GM20431 (cell line): Measurements from ENCODE around the gene DPEP3.

Experiments
- in situ Hi-C: fragments of 300-500 bp; cut with MseI, MboI; formaldehyde crosslinking; loops from one replicate; pipeline ENCODE4 v1.15.0; 2020; ENCODE audit warnings: low sequenced_read_pairs; ENCODE audit not compliant: unreplicated experiment

Gene DPEP3

DNA sequence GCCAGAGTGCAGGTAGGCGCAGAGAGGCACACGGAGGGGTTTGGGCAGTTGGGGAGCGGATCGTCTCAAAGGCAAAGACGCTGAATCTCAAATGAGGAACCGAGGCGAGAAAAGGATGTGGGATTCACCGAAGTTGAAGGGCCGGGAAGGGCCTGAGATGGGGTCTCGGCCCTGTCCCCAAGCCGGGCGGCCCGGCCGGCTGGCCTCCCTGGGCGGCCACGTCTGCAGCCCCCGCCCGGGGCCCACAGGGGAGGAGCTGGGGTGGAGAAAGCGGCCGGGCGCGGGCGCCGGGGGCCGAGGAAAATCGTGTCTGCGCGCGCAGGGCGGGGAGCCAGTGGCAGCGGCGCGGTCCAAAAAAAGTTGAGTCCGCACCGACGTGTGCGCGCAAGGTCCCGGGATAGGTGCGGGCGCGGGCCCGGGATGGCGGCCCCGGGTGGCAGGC lies 12.3 kb downstream of the DPEP3 start:
- in situ Hi-C loops, result no loop called here

DNA sequence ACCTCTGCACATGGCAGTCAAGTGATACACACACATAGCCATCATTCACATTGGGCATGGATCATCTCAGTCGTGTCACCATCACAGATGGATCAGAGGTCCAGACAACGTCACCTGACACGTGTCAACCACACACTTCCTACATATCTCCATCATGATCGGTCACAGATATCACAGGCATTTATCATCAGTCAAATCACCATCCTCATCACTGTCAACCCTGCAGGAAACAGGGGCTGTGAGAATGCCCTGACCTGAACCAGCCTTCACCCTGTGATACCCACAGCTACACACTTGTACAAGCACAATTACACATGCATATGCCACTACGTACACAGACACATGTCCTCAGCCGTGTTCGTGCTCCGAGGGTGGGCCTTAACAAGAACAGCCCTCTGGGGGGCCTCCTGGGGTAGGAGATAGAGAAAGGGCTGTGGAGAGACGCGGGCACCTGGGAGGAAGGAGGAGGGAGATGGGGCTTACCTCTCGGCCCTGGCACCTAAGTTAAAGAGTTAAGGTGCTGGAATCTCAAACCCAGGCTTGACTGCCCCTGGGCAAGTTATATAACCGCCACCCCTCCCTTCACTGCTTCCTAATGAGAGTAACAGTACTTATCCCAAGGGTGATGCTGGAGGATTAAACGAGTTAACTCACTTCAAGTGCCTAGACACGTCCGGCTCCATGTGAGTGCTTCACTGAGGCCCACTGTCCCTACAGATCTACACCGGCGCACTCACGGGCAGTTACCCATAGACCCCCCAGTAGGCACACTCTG lies 12.9 kb downstream of the DPEP3 start:
- in situ Hi-C loops, result no loop called here

DNA sequence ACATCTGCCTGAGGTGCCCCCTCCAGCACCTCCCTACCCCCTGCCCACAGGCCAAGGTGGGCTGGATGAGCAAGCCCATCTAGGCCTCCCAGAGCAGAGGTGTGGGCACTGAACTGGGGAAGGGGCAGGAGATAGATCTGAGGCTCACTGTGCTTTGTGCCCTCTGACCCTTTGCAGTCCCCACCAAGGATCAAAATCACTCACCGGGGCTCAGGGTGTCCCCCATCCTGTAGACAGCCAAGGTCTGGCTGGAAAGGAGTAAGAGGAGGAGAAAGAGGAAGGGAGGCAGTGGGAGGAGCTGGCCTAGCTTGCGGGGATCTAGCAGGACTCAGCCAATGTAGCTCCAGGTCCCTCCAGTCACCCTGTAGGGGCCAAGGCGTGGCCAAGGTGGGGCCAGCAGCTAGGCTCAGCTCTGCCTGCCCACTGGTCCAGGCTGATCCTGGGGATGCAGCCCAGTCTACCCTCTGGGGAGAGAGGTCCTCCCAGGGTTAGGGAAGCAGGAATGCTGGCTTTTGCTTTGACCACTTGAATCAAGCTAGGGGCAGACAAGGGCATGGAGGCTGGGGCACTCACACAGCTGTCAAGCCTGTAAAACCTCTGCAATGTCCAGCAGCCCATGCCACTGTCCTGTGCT lies 13.6 kb downstream of the DPEP3 start:
- in situ Hi-C loops, result no loop called here

DNA sequence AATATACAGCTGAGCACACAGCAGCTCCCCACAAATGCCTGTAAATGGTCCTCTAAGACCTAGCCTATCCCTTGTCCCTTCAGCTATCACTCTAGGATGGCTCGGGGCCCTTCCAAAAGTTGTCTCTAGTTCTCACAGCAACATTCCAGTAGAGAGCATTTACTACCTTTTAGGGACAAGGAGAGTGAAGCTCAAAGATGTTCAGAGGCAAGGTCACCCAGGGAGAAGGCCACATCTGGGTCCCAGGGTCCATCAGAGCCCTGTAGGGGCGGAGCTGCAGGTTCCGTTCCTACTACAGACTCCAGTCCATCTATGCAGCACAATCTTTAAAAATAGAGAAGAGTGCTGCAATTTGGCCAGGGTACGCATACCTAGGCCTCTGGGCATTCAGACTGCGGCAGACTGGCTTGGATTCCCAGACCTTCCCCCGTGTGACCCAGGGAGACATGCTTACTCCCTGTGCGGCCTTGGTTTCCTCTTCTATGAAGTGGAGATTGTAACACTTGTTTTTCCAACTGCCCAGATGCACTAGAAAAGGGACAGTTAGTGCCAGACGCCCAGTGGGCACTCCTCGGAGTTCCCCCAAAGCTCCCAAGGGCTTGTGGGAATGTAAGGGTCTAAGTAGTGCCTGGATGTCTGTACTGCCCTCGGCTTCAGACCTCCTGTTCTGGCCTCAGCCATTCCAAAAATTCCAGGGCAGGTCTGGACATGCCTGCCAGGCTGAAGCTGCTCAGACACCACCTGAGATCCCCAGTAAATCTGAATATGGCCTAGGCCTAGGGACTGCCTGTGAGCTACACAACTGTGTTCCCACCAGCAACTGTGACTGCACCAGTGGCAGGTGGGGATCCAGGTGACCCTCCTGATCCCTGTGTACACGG lies 14.4 kb downstream of the DPEP3 start:
- in situ Hi-C loops, result no loop called here

DNA sequence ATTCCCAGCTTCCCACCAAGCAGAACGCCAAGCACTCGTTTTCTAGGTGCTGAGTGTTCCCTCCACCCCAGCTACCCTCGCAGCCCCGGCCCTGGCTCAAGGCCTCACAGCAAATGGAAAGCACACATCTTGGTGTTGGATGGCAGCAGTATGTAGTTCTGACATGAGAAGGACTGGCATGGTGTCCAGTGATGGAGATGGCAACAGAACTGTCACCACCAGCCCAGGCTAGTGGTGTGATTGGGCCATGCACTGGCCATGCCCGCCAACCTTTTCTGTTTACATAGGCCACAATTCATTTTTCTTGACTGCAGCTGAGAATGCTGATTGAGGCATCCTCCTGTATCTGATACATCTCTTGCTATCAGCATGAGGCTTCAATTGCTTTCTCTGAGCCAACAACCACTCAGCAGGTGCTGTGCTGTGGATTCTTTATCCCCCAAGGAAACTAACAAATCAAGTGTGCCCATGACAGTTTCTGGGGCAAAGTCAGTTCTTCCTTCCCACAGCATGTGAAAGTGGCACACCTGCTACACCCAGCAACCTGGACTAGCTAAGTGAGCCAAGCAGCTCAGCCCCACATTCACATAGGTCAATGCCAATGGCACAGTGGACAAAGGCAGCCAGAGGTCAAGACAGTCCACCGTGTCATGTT lies 15.7 kb downstream of the DPEP3 start:
- in situ Hi-C loops, result no loop called here

DNA sequence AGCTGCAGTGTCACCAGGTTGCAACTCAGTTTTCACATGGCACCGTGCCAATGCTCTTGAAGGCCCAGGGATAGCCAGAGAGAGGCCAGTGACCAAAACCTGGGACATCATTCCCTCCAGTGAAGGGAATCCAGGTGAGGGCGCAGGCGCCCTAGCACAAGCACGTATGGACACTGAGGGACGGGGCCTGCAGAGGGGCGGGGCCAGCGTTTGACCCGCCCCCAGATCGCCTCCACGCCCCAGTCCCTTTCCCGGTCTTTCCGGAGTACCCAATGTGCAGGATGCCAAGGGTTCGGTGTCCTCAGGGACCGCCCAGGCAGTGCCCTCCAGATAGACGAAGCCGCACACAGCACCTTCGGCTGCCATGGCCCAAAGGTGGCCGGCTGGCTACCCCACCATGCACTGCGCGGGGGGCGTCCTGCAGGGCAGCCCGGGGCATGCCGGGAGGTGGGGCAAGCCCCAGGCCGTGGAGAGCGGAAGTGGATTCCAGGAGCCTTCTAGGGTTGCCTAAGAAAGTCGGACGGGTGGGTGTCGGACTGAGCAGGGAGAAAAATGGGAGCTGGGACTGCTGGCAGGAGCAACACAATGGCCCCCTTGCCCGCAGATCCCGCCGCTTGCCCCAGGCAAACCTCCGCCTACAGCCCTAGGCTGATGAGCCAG lies 16.5 kb downstream of the DPEP3 start:
- in situ Hi-C loops, result no loop called here

DNA sequence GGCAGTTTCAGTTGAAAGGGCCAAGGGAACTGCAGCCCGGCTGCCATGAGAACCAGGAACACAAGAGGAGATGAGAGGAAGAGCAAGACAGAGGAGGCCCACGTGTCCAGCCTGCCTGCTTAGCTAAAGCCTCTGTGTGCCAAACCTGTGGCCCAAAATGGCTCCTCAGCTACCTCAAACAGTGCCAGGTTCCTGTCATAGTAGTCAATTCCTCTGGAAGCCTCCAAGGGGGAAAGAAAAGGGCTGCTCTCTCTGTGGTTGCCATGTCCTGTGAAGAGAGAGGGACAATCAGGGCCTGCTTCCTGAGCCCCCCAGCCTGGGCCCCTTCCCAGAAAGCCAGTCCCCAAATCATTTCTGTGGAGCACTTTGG lies 17.0 kb downstream of the DPEP3 start:
- in situ Hi-C loops, result no loop called here

DNA sequence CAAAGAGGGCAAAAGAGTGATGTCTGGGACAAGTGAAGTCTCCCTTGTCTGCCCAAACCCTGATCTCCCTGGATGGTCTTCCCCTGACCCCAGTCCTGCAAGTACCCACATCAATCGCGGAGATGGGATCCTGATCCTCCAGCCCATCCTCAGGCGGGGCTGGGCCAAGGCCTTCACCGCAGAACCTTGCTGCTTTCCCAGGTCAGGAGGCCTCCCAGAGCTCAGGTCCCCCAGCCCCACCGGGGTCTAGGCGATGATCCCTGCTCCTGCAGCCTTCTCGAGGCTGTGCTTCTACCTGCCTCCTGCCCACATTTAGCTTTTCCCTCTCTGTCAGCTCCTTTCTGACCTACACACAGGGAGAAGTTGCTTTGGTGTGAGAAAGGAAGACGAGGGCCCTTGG lies 18.2 kb downstream of the DPEP3 start:
- in situ Hi-C loops, result no loop called here

DNA sequence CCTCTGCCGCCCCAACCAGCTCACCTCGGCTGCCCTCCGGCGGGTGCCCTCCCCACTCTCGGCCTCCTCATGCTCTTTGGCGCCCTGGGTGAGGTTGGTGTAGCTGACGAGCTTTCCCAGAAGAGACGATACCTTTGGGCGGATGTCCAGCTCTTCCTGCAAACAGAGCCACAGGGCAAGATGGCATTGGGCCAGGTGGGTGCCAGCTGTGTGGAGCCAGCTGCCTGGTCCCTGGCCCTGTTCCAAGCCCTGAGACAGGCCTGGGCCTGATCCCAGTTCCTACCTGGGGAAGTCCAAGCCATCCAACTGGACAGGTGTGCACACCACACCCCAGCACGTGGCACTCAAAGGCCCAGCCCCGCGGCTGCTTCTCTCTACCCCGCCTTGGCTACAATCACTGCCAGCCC lies 18.7 kb downstream of the DPEP3 start:
- in situ Hi-C loops, result no loop called here

DNA sequence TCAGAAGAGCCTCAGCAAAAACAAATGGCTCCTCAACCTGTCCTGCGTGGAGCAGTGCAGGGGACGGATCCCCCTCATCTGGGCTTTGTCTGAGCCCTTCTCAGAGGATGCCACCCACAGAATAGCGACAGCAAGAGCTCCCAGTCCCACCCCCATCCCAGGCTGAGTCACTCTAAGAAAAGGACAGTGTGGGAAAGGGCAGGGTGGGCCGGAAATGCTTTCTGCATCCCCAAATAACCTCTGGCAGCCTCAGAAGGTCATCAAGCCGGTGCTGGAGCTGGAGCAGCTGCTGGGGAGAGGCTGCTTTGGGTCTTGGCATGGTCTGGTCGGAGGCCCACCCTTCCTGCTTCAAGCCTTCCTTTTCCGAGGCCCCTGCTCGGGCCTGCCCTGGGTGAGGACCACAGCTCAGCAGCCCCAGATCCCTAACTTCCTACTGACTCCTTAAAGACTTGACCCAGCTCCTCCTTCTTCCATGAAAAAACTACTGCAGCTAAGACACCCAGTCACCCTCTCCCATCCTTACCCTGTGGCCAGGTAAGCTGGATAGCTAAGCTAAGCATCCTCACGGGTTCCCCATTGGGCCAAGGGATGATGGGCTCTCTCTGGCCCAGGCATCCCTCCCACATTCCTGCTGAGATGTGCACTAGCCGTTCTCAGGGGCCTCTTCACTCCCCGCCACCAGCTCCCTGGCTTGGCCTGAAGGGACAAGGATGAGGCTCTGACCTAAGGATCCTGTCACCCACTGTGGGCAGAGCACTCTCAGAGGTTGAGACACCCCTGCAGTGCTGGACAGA lies 20.6 kb downstream of the DPEP3 start:
- in situ Hi-C loops, result no loop called here

DNA sequence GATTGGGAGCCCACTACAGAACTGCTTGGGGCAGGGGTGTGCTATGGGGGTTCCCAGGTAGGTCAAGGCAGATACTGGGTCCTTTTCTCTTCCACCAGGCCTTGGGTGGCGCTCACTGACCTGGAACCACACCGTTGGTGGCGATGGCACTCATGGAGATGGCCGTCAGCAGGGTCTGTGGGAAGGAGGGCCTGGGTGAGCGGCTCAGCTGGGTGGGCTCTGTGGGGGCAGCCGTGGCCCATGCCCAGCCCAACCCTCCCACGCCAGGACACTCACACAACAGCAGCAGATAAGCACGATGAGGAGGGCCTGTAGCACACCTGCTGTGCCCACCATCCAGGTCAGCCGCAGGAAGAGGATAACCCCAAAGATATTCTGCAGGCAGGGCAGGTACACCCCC lies 22.7 kb downstream of the DPEP3 start:
- in situ Hi-C loops, result no loop called here

DNA sequence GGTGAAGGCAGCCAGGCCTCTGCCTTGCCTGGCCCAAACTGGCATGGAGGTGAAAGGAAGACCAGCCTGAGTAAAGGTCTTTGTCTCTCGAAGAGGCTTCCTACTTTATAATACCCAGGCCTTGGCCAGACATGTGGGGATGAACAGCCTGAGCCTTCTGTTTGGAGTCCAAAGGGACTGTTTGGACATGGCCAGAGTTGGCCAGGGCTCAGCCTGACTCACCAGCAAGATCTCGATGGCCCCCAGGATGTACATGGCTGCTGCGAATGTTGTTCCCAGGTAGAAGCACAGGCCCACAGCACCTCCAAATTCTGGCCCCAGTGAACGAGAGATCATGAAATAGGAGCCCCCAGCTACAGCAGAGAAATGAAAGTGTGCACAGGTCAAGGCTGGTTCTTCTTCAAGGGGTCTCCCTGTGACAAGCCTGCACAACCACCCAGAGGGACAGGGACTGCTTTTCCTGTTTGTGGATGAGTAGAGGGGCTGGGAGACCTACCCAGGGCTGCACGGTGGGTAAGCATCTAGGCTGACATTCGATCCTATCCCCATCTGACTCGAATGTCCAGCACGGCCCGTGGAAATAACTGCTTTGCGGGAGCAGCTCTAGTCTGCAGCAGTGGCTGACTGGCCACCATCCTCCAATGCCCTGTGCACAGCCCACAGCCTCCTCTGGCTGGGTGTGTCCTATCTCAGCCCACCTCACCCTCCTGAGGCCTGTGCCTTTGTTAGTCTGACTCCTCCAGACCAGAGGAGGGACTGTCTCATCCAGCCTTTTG lies 25.7 kb downstream of the DPEP3 start:
- in situ Hi-C loops, result no loop called here

DNA sequence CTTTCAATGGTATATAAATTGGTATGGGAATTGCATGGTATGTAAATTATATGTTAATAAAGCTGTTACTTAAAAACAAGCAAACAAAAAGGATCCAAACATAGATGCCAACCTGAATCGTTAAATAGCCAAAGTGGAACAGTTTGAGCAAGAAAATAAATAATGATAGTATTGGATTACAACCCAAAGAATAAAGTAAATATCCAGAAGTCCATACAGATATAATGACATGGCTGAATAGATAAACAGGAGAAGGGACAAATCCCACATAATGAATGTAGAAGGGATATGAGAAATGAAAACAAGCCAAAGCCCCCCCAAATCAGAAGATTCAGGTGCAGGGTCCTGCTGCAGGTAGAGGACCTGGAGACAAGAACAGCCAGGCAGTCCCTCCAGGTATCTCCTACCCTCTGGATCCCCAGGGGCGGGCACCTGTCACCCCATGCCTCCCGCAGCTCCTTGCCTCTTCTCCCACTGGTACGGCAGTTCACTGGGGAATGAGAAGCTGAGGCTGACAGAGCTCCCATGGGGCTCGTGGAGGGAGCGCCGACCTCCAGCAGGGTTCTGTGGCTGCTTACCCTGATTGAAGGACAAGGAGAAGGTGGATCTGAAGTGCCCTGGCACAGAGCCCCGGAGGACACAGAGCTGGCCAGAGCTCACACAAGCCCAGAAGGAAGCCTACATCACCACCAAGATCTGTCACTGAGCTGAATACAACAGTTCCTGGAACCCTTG lies 26.5 kb downstream of the DPEP3 start:
- in situ Hi-C loops, result no loop called here

DNA sequence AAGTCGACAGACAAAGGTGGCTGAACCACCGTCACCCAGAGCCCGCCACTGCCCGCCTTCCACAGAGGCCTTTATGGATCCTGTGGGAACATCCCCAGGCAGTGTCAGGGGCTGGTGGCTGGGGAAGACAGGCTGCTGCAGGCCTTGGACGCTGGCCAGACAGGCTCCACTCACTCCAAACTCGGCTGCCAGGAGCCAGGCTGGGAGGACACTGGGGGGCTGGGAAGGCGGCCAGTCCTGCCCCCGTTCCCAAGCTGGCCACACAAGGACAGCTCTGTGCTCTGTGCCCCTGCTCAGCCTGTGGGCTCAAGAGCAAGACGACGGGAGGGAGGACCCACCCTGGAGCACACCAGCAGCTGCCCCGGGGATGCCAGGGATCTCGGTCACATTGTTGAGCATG lies 28.8 kb downstream of the DPEP3 start:
- in situ Hi-C loops, result no loop called here

DNA sequence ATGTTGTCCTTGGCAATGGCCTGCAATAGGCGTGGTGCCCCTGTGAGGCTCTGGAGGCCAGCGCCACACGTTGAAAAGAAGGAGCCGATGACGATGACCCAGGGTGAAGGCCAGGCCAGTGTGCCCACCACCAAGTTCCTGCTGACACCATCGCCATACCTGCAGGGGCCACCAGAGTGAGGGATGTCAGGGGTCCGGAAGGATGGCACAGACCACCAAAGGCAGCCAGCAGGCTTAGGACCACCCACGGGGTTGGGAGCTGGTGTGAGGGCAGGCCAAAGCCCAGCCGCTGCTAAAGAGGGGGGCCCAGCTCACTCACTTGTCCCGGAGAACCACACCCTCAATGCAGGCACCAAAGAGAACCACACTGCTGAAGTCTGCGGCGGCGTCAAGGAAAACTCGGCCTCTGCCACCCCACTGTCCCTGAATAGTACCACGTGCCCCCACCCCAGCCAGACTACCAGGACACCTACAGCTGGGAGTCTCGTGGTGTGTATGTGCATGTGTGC lies 29.9 kb downstream of the DPEP3 start:
- in situ Hi-C loops, result no loop called here

DNA sequence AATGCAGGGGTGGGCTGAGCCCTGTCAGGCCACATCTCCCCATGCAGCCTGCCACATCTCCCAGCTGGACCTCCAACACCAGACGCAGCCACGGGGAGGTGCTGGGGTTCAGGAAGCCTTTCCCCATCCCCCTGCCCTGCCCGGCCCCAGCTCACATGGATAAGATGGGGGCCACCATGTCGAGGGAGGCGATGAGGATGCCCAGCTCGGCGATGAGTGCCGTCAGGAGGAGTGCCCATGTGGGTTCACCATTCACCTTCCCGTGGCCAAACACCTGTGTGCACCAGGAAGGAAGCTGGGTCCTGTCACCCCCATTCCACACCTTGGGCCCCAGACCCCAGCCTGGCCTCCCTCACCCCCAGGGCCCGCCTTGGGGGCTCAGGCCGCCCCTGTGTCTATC lies 30.7 kb downstream of the DPEP3 start:
- in situ Hi-C loops, result no loop called here

DNA sequence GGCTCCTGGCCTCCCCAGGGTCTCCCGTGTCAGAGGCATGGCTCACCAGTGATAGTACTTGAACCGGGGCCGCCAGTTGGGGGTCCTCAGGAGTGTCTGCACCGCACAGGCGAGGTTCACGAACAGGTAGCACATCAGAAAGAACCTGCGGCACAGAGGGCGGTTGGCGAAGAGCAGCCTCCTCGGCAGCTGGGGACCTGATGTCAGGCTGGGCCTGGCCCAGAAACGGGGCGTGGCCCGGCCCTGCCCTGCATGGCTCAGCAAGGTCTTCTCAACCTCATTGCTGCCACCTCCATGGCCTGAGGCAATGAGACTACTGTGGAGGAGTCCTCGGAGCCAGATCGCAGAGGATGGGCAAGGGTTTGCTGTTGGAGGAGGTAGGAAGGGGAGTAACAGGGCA lies 32.3 kb downstream of the DPEP3 start:
- in situ Hi-C loops, result no loop called here
